ENCODE data around the gene HMGCS1. TPM values are rescaled to one million over a fixed set of nuclear protein-coding genes. Genes with fewer than 3 reads are reported as not detected.

Gene HMGCS1
- polyA plus RNA-seq, 3 donors: 114 to 157 (median 129) TPM

DNA sequence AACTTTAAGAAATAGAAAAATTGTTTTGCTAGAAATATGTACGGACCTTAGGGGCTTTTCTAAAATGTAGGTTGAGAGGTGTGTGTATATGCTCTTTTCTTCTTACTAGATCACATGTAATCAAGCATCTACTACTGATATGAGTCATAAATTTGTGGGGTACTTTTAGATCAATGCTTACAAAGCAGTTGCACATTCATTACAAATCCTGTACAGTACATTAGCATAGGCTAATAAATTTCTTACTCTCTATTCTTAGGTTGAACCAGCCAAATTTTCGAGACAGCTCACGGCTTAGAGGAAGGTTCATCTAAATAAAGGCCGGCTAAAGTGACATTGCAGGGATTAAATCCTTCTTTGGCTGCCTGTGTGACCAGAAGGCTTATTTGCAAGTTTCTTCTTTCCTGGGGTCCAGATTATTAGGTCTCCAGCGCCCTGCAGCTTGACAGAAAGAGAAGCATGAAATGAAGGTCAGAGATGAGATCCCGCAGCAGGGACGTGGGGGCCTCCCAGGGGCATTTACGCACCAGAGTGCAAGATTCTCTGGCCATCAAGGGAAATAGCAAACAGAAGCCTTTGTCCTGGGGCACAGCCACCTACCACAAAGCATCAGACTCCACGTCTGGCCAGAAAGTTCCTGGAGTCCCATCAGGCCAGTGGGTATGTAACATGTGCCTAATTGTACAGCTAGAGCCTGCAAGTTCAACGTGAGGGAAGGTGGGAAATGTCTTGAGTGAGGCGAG lies 68.2 kb downstream of the HMGCS1 start:
- DNase-seq (ENCODE audit: extremely low read depth in 1 of 11, low read depth in 9 of 11, low spot score in 4 of 11): no peak

DNA sequence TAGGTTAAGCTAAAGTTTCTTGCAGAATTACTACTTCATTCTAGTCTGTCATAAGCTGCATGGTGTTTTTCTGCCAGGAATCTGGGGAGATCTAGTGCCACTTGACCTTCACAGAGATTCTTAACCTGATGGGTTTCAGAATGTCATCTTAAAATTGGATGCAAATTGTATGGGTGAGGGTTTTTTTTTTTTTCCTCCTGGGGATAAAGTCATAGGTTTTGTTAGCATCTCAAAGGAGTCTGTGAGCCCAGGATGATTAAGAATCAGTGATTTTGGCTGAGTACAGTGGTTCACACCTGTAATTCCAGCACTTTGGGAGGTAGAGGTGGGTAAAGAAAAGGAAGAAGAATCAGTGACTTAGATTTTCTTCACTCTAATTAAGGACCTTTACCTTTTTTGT lies 69.9 kb downstream of the HMGCS1 start:
- no peak for DNase-seq (ENCODE audit: extremely low read depth in 1 of 11, low read depth in 9 of 11, low spot score in 4 of 11)

DNA sequence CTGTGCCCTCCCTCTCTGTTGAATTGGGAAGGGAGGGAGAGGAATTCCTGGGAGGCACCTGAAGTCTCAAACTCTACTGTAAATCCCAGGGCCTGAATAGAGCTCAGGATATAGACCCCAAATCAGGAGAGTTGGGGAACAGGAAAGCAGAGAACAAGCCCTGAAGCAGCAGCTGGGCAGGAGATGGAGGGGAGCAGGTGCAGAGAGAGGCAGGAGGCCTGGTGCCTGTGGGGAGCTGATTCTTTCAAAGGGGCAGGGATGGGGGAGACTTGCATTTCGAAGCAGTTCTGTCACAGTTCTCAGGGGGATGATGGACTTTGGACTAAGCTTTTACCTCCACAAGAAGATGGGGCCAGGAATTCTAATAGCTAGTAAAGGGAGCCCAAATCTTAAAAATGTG lies 71.0 kb downstream of the HMGCS1 start:
- no peak for DNase-seq (ENCODE audit: extremely low read depth in 1 of 11, low read depth in 9 of 11, low spot score in 4 of 11)

Other genes starting within 250 kb of the HMGCS1 start
- 10 to 100 TPM; 60.7 to 72.0 (median 64.7) TPM for gene ZNF131, start 192.5 kb downstream of the HMGCS1 start, polyA plus RNA-seq (ENCODE audit: insufficient read length in 3 of 3)
- gene NIM1K, start 121.2 kb downstream of the HMGCS1 start, polyA plus RNA-seq (ENCODE audit: insufficient read length in 3 of 3): under 1 TPM; 0.33 to 0.61 (median 0.58) TPM
- 1 to 10 TPM; 2.6 to 4.3 (median 2.8) TPM for gene CCL28, start 99.0 kb upstream of the HMGCS1 start, polyA plus RNA-seq (ENCODE audit: insufficient read length in 3 of 3)
- gene TMEM267, start 170.5 kb upstream of the HMGCS1 start, polyA plus RNA-seq (ENCODE audit: insufficient read length in 3 of 3): 10 to 100 TPM; 15.1 to 22.7 (median 19.1) TPM
- gene C5orf34, start 201.7 kb upstream of the HMGCS1 start, polyA plus RNA-seq (ENCODE audit: insufficient read length in 3 of 3): 1 to 10 TPM; 4.9 to 5.9 (median 5.4) TPM
- 100 to 1,000 TPM; 129 to 186 (median 149) TPM for gene PAIP1, start 243.7 kb upstream of the HMGCS1 start, polyA plus RNA-seq (ENCODE audit: insufficient read length in 3 of 3)